K562 (cell line): Measurements from ENCODE around the gene PPP2R3B. TPM values are rescaled to one million over a fixed set of nuclear protein-coding genes. Genes with fewer than 3 reads are reported as not detected.

Source experiments
- BRF1 ChIP-seq: IDR thresholded peaks from 3 replicates; pipeline ENCODE4 v1.6.1; 2011; ENCODE audit warnings: borderline replicate concordance, mild to moderate bottlenecking; ENCODE audit not compliant: insufficient read length; ENCODE audit errors: extremely low read depth
- CUX1 ChIP-seq: fragments of 200-800 bp; sonication (Bioruptor generic); IDR thresholded peaks from 2 replicates; pipeline ENCODE4 v1.6.1; 2016; ENCODE audit warnings: missing genetic modification characterization, missing compliant biosample characterization
- DMBX1 ChIP-seq: fragments of 250-450 bp; sonication (Bioruptor Pico); IDR thresholded peaks from 2 replicates; pipeline ENCODE4 v1.8.0; 2022; ENCODE audit warnings: inconsistent platforms, mild to moderate bottlenecking, moderate library complexity, borderline replicate concordance
- ESRRA ChIP-seq: fragments of 450-650 bp; IDR thresholded peaks from 2 replicates; pipeline ENCODE4 v1.6.1; 2014; ENCODE audit warnings: low read depth, mild to moderate bottlenecking, moderate library complexity, borderline replicate concordance
- FIP1L1 ChIP-seq: fragments of 200-400 bp; formaldehyde crosslinking; IDR thresholded peaks from 2 replicates; pipeline ENCODE4 v1.6.1; 2018; ENCODE audit warnings: mild to moderate bottlenecking, low read depth, low read length; ENCODE audit not compliant: poor library complexity, severe bottlenecking
- HNRNPLL ChIP-seq: fragments of 200-400 bp; formaldehyde crosslinking; IDR thresholded peaks from 2 replicates; pipeline ENCODE4 v1.6.1; 2017; ENCODE audit warnings: low read length, low read depth, mild to moderate bottlenecking; ENCODE audit not compliant: poor library complexity, severe bottlenecking
- ILF3 ChIP-seq: fragments of 450-650 bp; IDR thresholded peaks from 2 replicates; pipeline ENCODE4 v1.6.1; 2018; ENCODE audit warnings: antibody characterized with exemption, mild to moderate bottlenecking, moderate library complexity, borderline replicate concordance
- NR2C2 ChIP-seq, 2 experiments: fragments of 200-800 bp in 1 of 2; sonication (Bioruptor generic) in 1 of 2; sonication (generic) in 1 of 2; formaldehyde crosslinking in 1 of 2; IDR thresholded peaks; 2 replicates each; pipeline versions ENCODE4 v1.6.1 to v1.8.0; 2016 to 2022; ENCODE audit warnings: mild to moderate bottlenecking in 1 of 2, missing compliant biosample characterization in 1 of 2, missing genetic modification characterization in 1 of 2, missing genetic modification reagents in 1 of 2
- TAF15 ChIP-seq: fragments of 200-400 bp; formaldehyde crosslinking; IDR thresholded peaks from 2 replicates; pipeline ENCODE4 v1.6.1; 2017; ENCODE audit warnings: mild to moderate bottlenecking, low read depth, low read length, moderate library complexity
- THAP12 ChIP-seq: fragments of 250-450 bp; sonication (Bioruptor Pico); IDR thresholded peaks from 2 replicates; pipeline ENCODE4 v1.9.0; 2021; ENCODE audit warnings: mild to moderate bottlenecking, inconsistent platforms
- ZNF354B ChIP-seq: fragments of 250-450 bp; sonication (Bioruptor Pico); IDR thresholded peaks from 2 replicates; pipeline ENCODE4 v1.4.0; 2020
- ZNF551 ChIP-seq: fragments of 250-450 bp; sonication (Bioruptor Pico); IDR thresholded peaks from 2 replicates; pipeline ENCODE4 v1.5.0; 2021; ENCODE audit warnings: mild to moderate bottlenecking, moderate library complexity
- ZNF583 ChIP-seq: fragments of 250-450 bp; sonication (Bioruptor Pico); IDR thresholded peaks from 2 replicates; pipeline ENCODE4 v1.4.0; 2020
- ZNF695 ChIP-seq: fragments of 450-650 bp; formaldehyde crosslinking; IDR thresholded peaks from 2 replicates; pipeline ENCODE4 v1.4.0; 2020; ENCODE audit warnings: mild to moderate bottlenecking, moderate library complexity
- polyA plus RNA-seq, 8 experiments: library from polyadenylated mRNA; depleted of rRNA in 4 of 8; stranded (reverse) in 5 of 8; unstranded in 3 of 8; fragments of >200 nt; fragmentation: Nextera tagmentation in 2 of 8; fragmentation: Illumina TruSeq in 1 of 8; extraction: Ambion mirVana in 2 of 8; extraction: Trizol in 1 of 8; gene quantifications; 2 replicates each; pipeline versions ENCODE4 v1.2.1 to v1.2.3, GENCODE V29; 2011 to 2014; ENCODE audit warnings: inconsistent platforms in 1 of 8, missing spikeins in 1 of 8
- total RNA-seq, 7 experiments: library from RNA; depleted of rRNA in 6 of 7; stranded (reverse); fragments of >200 nt in 6 of 7; fragmentation: Illumina TruSeq in 2 of 7; extraction: Trizol in 2 of 7; gene quantifications; 2 replicates each; pipeline versions ENCODE4 v1.2.1 to v1.2.3, GENCODE V29; 2011 to 2021; ENCODE audit warnings: low replicate concordance in 1 of 7
- TF ChIP-seq, protein P1 (sequence below): sonication (generic); formaldehyde crosslinking; IDR thresholded peaks from 2 replicates; pipeline ENCODE4 v1.8.0; 2023; ENCODE audit warnings: mild to moderate bottlenecking, missing genetic modification reagents

PPP2R3B gene
- total and polyA plus RNA-seq, 9 of the 15 experiments (the other 6 are each of a cell fraction or from before 2014, with no cell fraction given), result 0.04 to 18.2 (median 8.2) TPM; not detected in 1

GRCh38 chrX:386768-387575, at the start of gene PPP2R3B (continued):
- TF ChIP-seq BRF1 (no peak), ESRRA (peak; percentile 45), ZNF695 (CRISPR knock-in tag) (no peak), THAP12 (CRISPR knock-in tag) (no peak), CUX1 (no peak), NR2C2 (CRISPR knock-in tag; IDR thresholded peaks at IDR 0.05) (0 out of 2 replicates have a peak, but pooled peaks have one; percentile 40), NR2C2 (tag; IDR thresholded peaks at IDR 0.05) (no peak), TAF15 (no peak), FIP1L1 (no peak), ZNF551 (CRISPR knock-in tag) (no peak), ZNF354B (CRISPR knock-in tag) (no peak), DMBX1 (0 out of 2 replicates have a peak, but pooled peaks have one; percentile 47), HNRNPLL (peak; percentile 45), ILF3 (no peak), ZNF583 (no peak)
- TF ChIP-seq, protein P1, sequence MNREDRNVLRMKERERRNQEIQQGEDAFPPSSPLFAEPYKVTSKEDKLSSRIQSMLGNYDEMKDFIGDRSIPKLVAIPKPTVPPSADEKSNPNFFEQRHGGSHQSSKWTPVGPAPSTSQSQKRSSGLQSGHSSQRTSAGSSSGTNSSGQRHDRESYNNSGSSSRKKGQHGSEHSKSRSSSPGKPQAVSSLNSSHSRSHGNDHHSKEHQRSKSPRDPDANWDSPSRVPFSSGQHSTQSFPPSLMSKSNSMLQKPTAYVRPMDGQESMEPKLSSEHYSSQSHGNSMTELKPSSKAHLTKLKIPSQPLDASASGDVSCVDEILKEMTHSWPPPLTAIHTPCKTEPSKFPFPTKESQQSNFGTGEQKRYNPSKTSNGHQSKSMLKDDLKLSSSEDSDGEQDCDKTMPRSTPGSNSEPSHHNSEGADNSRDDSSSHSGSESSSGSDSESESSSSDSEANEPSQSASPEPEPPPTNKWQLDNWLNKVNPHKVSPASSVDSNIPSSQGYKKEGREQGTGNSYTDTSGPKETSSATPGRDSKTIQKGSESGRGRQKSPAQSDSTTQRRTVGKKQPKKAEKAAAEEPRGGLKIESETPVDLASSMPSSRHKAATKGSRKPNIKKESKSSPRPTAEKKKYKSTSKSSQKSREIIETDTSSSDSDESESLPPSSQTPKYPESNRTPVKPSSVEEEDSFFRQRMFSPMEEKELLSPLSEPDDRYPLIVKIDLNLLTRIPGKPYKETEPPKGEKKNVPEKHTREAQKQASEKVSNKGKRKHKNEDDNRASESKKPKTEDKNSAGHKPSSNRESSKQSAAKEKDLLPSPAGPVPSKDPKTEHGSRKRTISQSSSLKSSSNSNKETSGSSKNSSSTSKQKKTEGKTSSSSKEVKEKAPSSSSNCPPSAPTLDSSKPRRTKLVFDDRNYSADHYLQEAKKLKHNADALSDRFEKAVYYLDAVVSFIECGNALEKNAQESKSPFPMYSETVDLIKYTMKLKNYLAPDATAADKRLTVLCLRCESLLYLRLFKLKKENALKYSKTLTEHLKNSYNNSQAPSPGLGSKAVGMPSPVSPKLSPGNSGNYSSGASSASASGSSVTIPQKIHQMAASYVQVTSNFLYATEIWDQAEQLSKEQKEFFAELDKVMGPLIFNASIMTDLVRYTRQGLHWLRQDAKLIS, result no peak
